ENCODE data around the gene NFIX. TPM values are rescaled to one million over a fixed set of nuclear protein-coding genes. Genes with fewer than 3 reads are reported as not detected.
A peak's percentile ranks its signal among the peaks of the same experiment; 100 is the strongest.
"Not testable (repeated sequence)": the region's sequence is repeated elsewhere in the genome, so short reads cannot be mapped to it uniquely, and the experiment has no call there.

NFIX gene
- total and polyA plus RNA-seq, 9 donors = 30.3 to 256 (median 217) TPM

DNA sequence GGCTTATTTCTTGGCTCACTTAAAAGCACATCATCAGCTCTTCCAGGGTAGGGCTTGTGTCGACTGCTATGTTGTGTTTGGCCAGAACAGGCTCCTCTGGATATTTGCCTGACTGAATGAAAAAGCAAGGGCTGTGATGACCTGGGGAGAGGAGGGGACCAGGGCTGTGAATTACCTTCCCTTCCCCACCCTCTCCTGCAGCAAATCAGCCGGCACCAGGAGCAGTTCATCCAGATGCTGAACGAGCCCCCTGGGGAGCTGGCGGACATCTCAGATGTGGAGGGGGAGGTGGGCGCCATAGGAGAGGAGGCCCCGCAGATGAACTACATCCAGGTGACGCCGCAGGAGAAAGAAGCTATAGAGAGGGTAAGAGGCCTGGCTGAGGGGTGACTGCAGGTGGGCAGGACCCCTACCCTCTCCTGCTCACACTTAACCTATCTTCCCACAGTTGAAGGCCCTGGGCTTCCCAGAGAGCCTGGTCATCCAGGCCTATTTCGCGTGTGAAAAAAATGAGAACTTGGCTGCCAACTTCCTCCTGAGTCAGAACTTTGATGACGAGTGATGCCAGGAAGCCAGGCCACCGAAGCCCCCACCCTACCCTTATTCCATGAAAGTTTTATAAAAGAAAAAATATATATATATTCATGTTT, 42.7 kb upstream of the NFIX start:
- intact Hi-C loops (cut with DNase I) = no loop called here
- peak overlapping the region in 1 of 2 donors; percentile 11 for H3K27ac ChIP-seq
- H3K36me3 ChIP-seq = no peaks in the 10 kb centered on the region
- H3K4me1 ChIP-seq (ENCODE audit: insufficient read depth) = peaks cover 5% of the 10 kb centered on the region
- TF ChIP-seq POLR2A (IDR thresholded peaks at IDR 0.05) (no peak), EP300 (IDR thresholded peaks at IDR 0.05) (no peak)
- TF ChIP-seq, protein P1, sequence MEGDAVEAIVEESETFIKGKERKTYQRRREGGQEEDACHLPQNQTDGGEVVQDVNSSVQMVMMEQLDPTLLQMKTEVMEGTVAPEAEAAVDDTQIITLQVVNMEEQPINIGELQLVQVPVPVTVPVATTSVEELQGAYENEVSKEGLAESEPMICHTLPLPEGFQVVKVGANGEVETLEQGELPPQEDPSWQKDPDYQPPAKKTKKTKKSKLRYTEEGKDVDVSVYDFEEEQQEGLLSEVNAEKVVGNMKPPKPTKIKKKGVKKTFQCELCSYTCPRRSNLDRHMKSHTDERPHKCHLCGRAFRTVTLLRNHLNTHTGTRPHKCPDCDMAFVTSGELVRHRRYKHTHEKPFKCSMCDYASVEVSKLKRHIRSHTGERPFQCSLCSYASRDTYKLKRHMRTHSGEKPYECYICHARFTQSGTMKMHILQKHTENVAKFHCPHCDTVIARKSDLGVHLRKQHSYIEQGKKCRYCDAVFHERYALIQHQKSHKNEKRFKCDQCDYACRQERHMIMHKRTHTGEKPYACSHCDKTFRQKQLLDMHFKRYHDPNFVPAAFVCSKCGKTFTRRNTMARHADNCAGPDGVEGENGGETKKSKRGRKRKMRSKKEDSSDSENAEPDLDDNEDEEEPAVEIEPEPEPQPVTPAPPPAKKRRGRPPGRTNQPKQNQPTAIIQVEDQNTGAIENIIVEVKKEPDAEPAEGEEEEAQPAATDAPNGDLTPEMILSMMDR (IDR thresholded peaks at IDR 0.05) = no peak
- H3K27me3 ChIP-seq = no peaks in the 10 kb centered on the region
- DNase-seq = no peak
- H3K9me3 ChIP-seq = no peaks in the 10 kb centered on the region
- H3K4me3 ChIP-seq = no peak overlapping the region
- 37 to 40% (median 40%) methylated on average over 12 of the region's 12 CpGs for WGBS, 3 donors

DNA sequence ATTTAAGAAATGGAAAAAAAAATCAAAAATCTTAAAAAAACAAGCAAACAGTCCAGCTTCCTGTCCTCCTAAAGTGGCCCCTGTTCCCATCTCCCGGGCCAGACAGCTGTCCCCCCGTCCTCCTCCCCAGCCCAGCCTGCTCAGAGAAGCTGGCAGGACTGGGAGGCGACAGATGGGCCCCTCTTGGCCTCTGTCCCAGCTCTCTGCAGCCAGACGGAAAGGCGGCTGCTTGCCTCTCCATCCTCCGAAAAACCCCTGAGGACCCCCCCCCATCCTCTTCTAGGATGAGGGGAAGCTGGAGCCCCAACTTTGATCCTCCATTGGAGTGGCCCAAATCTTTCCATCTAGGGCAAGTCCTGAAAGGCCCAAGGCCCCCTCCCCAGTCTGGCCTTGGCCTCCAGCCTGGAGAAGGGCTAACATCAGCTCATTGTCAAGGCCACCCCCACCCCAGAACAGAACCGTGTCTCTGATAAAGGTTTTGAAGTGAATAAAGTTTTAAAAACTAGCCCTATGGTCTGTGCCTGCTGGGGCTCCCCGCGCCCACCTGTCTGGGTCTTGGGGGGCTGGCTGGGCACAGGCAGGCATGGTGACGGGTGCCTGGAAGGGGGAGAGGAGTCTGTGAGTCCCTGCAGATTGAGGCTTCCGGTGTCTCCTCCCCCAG, 42.0 kb upstream of the NFIX start:
- Histone ChIP-seq H3K4me1 (ENCODE audit: insufficient read depth) (peaks cover 5% of the 10 kb centered on the region), H3K27me3 (no peaks in the 10 kb centered on the region), H3K36me3 (no peaks in the 10 kb centered on the region), H3K4me3 (no peak overlapping the region), H3K9me3 (no peaks in the 10 kb centered on the region), H3K27ac (peak overlapping the region in 1 of 2 donors; percentile 27)
- intact Hi-C loops (cut with DNase I) = no loop called here
- 16 to 28% (median 17%) methylated on average over 11 of the region's 11 CpGs for WGBS, 3 donors
- peak in 2 of 5 donors; percentile 45 to 49 for DNase-seq
- TF ChIP-seq POLR2A (IDR thresholded peaks at IDR 0.05) = no peak
- TF ChIP-seq, protein P1 (IDR thresholded peaks at IDR 0.05) = no peak
- no peak for TF ChIP-seq EP300 (IDR thresholded peaks at IDR 0.05)

DNA sequence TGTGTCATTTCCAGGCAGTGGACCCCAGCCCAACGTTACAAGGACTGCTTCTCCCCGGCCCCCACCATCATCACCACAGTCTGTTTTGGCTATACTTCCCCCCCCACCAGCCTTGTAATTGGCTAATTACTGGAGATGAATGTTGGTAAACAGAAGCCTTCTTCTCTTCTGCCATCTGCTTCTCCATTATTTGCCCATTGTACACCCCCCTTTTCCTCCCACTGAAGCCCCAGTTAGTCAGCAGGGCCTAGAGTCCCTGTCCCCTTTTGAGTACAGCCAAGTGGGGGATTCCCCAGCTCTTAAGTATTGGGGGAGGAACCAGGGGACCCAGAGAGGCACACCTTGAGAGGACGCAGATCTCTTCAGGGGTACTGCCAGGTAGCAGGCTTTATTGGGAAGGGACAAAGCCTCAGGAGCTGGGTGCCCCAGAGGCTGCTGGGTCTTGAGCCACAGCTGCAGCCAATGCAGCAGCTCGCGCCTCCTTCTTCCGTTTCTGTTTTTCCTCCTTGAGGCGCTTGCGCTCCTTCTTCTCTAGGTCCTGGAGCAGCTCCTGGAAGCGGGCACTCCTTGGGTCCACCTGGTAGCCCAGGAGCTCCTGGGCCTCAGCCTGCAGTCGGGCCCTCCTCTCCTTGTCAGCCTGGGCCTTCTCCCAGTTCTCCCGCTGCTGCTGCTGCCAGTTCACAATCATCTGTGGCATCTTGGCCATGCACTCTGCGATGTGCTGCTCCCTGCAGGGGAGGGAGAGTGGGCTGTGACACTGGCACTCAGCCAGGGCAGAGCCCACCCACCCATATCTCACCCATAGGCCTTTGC, 41.3 kb upstream of the NFIX start:
- Histone ChIP-seq H3K4me1 (ENCODE audit: insufficient read depth) (peaks cover 5% of the 10 kb centered on the region), H3K36me3 (no peaks in the 10 kb centered on the region), H3K4me3 (no peak overlapping the region), H3K9me3 (no peaks in the 10 kb centered on the region), H3K27me3 (no peaks in the 10 kb centered on the region), H3K27ac (peak overlapping the region in 1 of 2 donors; percentile 27)
- TF ChIP-seq EP300 (IDR thresholded peaks at IDR 0.05) (no peak), POLR2A (IDR thresholded peaks at IDR 0.05) (no peak)
- TF ChIP-seq, protein P1 (IDR thresholded peaks at IDR 0.05) = no peak
- intact Hi-C loops (cut with DNase I) = no loop called here
- no peak for DNase-seq
- 48 to 55% (median 49%) methylated on average over 12 of the region's 12 CpGs for WGBS, 3 donors

DNA sequence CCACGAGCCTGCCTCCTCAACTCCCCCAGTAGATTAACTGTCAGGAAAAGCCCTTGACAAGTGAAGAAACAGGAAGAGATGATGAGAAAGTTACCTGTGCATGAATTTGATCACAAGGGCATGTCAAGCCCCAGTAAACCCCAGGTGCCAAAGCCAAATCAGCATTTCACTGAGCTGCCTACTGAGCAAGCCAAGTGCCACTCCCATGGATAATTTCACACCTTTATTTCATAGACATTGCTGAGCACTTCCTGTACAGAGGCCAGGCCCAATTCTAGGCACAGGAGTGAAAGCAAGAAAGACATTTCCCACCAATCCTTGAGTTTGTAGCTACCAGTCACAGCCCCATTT, 40.7 kb upstream of the NFIX start:
- intact Hi-C loops (cut with DNase I) = no loop called here
- Histone ChIP-seq H3K36me3 (no peaks in the 10 kb centered on the region), H3K9me3 (no peaks in the 10 kb centered on the region), H3K27ac (no peak overlapping the region), H3K4me3 (no peak overlapping the region), H3K27me3 (no peaks in the 10 kb centered on the region), H3K4me1 (ENCODE audit: insufficient read depth) (peaks cover 5% of the 10 kb centered on the region)
- TF ChIP-seq, protein P1 (IDR thresholded peaks at IDR 0.05) = no peak
- no peak for DNase-seq
- 7 to 24% (median 12%) methylated on average over 1 of the region's 1 CpG for WGBS, 3 donors

DNA sequence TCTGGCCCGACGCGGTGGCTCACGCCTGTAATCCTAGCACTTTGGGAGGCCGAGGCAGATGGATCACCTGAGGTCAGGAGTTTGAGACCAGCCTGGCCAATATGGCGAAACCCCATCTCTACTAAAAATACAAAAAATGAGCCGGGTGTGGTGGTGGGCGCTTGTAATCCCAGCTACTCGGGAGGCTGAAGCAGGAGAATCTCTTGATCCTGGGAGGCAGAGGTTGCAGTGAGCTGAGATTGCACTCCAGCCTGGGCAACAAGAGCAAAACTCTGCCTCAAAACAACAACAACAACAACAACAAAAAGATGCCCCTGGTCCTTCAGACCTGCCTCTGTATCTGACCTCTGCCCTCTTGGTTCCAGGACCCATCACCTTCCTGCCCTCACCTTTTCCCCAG, 39.7 kb upstream of the NFIX start:
- H3K27ac ChIP-seq; H3K4me1 ChIP-seq (ENCODE audit: insufficient read depth); intact Hi-C loops (cut with DNase I); H3K27me3 ChIP-seq; H3K9me3 ChIP-seq; H3K4me3 ChIP-seq; H3K36me3 ChIP-seq; DNase-seq: not testable (repeated sequence)
- WGBS, 3 donors = 81 to 88% (median 87%) methylated on average over 9 of the region's 9 CpGs

Measured in ovary (tissue), 9 donors.